A549 (cell line): ENCODE measurements around the gene FAM174B. TPM values are rescaled to one million over a fixed set of nuclear protein-coding genes. Genes with fewer than 3 reads are reported as not detected.
A peak's percentile ranks its signal among the peaks of the same experiment; 100 is the strongest.

Source experiments
- ATAC-seq, 2 experiments: fragments of 200-7000 bp in 1 of 2; fragments of >200 bp in 1 of 2; cut with Nextera tagmentation in 1 of 2; cut with Tn5 transposase in 1 of 2; 3 replicates each; pipeline versions ENCODE4 v1.8.0 to v1.9.1; 2018 to 2020; ENCODE audit warnings: mild to moderate bottlenecking in 1 of 2, moderate library complexity in 1 of 2
- CTCF ChIA-PET: fragments of 300-600 bp; sonication (Branson Sonifier 250); formaldehyde crosslinking; extraction: SDS; loops from one replicate; lab custom pipeline; 2021; ENCODE audit warnings: antibody characterized with exemption, inconsistent platforms; lab: Yijun Ruan, JAX
- POLR2A ChIA-PET: fragments of 350-600 bp; formaldehyde crosslinking; extraction: SDS; loops from one replicate; lab custom pipeline; 2021; ENCODE audit warnings: antibody characterized with exemption, inconsistent platforms; lab: Yijun Ruan, JAX
- DNase-seq, 2 experiments: peaks; one replicate each; pipeline versions ENCODE4 v3.0.0 to v3.0.0-alpha.2; 2011 to 2016; ENCODE audit warnings: low read depth in 1 of 2, low spot score in 1 of 2
- FAIRE-seq: peaks from 2 replicates; lab custom pipeline; 2011; peaks lifted over from hg19 to GRCh38; lab: Jason Lieb, UNC
- H3K27ac ChIP-seq, 2 experiments: fragments of >200 bp; sonication (Bioruptor Twin); formaldehyde crosslinking; 3 replicates each; pipeline ENCODE4 v1.5.1; 2016 to 2017
- H3K4me1 ChIP-seq: fragments of >200 bp; sonication (Bioruptor Twin); formaldehyde crosslinking; 3 replicates; pipeline ENCODE4 v1.6.1; 2016
- H3K4me2 ChIP-seq: fragments of >200 bp; sonication (Bioruptor Twin); formaldehyde crosslinking; 3 replicates; pipeline ENCODE4 v1.6.1; 2016
- H3K4me3 ChIP-seq: fragments of >200 bp; sonication (Bioruptor Twin); formaldehyde crosslinking; 3 replicates; pipeline ENCODE4 v1.5.1; 2016
- H3K9me3 ChIP-seq: fragments of >200 bp; sonication (Bioruptor Twin); formaldehyde crosslinking; 3 replicates; pipeline ENCODE4 v1.6.1; 2016
- CHD2 ChIP-seq: fragments of 150-350 bp; IDR thresholded peaks from 2 replicates; pipeline ENCODE4 v1.6.1; 2014; ENCODE audit warnings: low read length; ENCODE audit not compliant: partially characterized antibody
- EHF ChIP-seq: fragments of 250-450 bp; sonication (Bioruptor Pico); IDR thresholded peaks from 2 replicates; pipeline ENCODE4 v1.5.0; 2020; ENCODE audit warnings: mild to moderate bottlenecking
- ESRRA ChIP-seq: fragments of 150-350 bp; IDR thresholded peaks from 2 replicates; pipeline ENCODE4 v1.6.1; 2014; ENCODE audit warnings: mild to moderate bottlenecking, low read length, borderline replicate concordance
- FOSB ChIP-seq: fragments of 250-450 bp; sonication (Bioruptor Pico); IDR thresholded peaks from 2 replicates; pipeline ENCODE4 v1.5.0; 2020; ENCODE audit warnings: mild to moderate bottlenecking, moderate library complexity
- HOXA7 ChIP-seq: fragments of 250-450 bp; sonication (Bioruptor Pico); IDR thresholded peaks from 2 replicates; pipeline ENCODE4 v1.5.0; 2020; ENCODE audit warnings: mild to moderate bottlenecking, moderate library complexity
- HOXB13 ChIP-seq: fragments of 250-450 bp; sonication (Bioruptor Pico); IDR thresholded peaks from 2 replicates; pipeline ENCODE4 v1.5.0; 2020; ENCODE audit warnings: low read depth, mild to moderate bottlenecking, moderate library complexity
- JUNB ChIP-seq: fragments of >200 bp; sonication (Bioruptor Twin); formaldehyde crosslinking; IDR thresholded peaks from 2 replicates; pipeline ENCODE4 v1.6.1; 2016
- MAFK ChIP-seq: fragments of 450-650 bp; IDR thresholded peaks from 2 replicates; pipeline ENCODE4 v1.6.1; 2014; ENCODE audit not compliant: partially characterized antibody
- MYC ChIP-seq: IDR thresholded peaks from 2 replicates; pipeline ENCODE4 v1.6.1; 2012; ENCODE audit warnings: mild to moderate bottlenecking, inconsistent platforms, low read length, improper control_type of control experiment, borderline replicate concordance
- NFE2L2 ChIP-seq: fragments of 150-350 bp; conservative IDR thresholded peaks from 2 replicates; pipeline ENCODE4 v1.6.1; 2014; ENCODE audit warnings: low read length
- NPAS2 ChIP-seq: fragments of 250-450 bp; sonication (Bioruptor Pico); IDR thresholded peaks from 2 replicates; pipeline ENCODE4 v1.8.0; 2022; ENCODE audit warnings: mild to moderate bottlenecking, moderate library complexity, borderline replicate concordance
- PHF8 ChIP-seq: fragments of 200-600 bp; sonication (generic); IDR thresholded peaks from 2 replicates; pipeline ENCODE4 v1.6.1; 2016; ENCODE audit warnings: low read depth, mild to moderate bottlenecking, antibody characterized with exemption, moderate library complexity, borderline replicate concordance
- RAD21 ChIP-seq, 2 experiments: fragments of >200 bp in 1 of 2; sonication (Bioruptor Twin) in 1 of 2; formaldehyde crosslinking in 1 of 2; IDR thresholded peaks in 1 of 2; conservative IDR thresholded peaks in 1 of 2; 2 replicates in 1 of 2; 3 replicates in 1 of 2; pipeline ENCODE4 v1.6.1; 2012 to 2018; ENCODE audit warnings: inconsistent platforms in 1 of 2
- RFX5 ChIP-seq: fragments of 450-650 bp; IDR thresholded peaks from 2 replicates; pipeline ENCODE4 v1.7.1; 2014; ENCODE audit warnings: antibody characterized with exemption, mild to moderate bottlenecking, moderate library complexity
- RNF2 ChIP-seq: fragments of 200-600 bp; sonication (generic); IDR thresholded peaks from 2 replicates; pipeline ENCODE4 v1.6.1; 2016; ENCODE audit warnings: low read depth, mild to moderate bottlenecking, antibody characterized with exemption, moderate library complexity, borderline replicate concordance
- SREBF2 ChIP-seq: fragments of 450-650 bp; IDR thresholded peaks from 2 replicates; pipeline ENCODE4 v1.6.1; 2014; ENCODE audit warnings: mild to moderate bottlenecking, moderate library complexity
- ZC3H11A ChIP-seq: fragments of 450-650 bp; IDR thresholded peaks from 2 replicates; pipeline ENCODE4 v1.6.1; 2014; ENCODE audit warnings: antibody characterized with exemption, mild to moderate bottlenecking
- ZNF302 ChIP-seq: fragments of 250-450 bp; sonication (Bioruptor Pico); IDR thresholded peaks from 2 replicates; pipeline ENCODE4 v1.9.0; 2021; ENCODE audit warnings: inconsistent platforms, mild to moderate bottlenecking, moderate library complexity
- ZSCAN20 ChIP-seq: fragments of 250-450 bp; sonication (Bioruptor Pico); IDR thresholded peaks from 2 replicates; pipeline ENCODE4 v1.8.0; 2022; ENCODE audit warnings: mild to moderate bottlenecking, moderate library complexity
- WGBS: methylation state at CpG from one replicate; pipeline ENCODE4 v1.1.6; 2017; ENCODE audit errors: missing lambda C conversion rate; 5-methylcytosine and 5-hydroxymethylcytosine counted together
- polyA plus RNA-seq, 4 experiments: library from polyadenylated mRNA; depleted of rRNA in 3 of 4; stranded (reverse); fragments of >200 nt; fragmentation: RNase III in 1 of 4; extraction: RNeasy Plus Mini Kit Qiagen cat#74134 plus additional on column Dnase treatment in 1 of 4; gene quantifications; 2 replicates in 3 of 4; 3 replicates in 1 of 4; pipeline ENCODE4 v1.2.3, GENCODE V29; 2011 to 2017
- TF ChIP-seq, protein P1 (sequence below): fragments of >200 bp; sonication (Bioruptor Twin); formaldehyde crosslinking; IDR thresholded peaks from 3 replicates; pipeline ENCODE4 v1.6.1; 2016
- TF ChIP-seq, protein P2 (sequence below): IDR thresholded peaks from 2 replicates; pipeline ENCODE4 v1.6.1; 2012; ENCODE audit warnings: low read depth, borderline replicate concordance
- TF ChIP-seq, protein P3 (sequence below): fragments of >200 bp; sonication (Bioruptor Twin); formaldehyde crosslinking; IDR thresholded peaks from 3 replicates; pipeline ENCODE4 v1.5.1; 2016

Gene FAM174B
- polyA plus RNA-seq, 2 of the 4 experiments (the other 2 are of a cell fraction): 4.6 to 13.9 TPM

DNA sequence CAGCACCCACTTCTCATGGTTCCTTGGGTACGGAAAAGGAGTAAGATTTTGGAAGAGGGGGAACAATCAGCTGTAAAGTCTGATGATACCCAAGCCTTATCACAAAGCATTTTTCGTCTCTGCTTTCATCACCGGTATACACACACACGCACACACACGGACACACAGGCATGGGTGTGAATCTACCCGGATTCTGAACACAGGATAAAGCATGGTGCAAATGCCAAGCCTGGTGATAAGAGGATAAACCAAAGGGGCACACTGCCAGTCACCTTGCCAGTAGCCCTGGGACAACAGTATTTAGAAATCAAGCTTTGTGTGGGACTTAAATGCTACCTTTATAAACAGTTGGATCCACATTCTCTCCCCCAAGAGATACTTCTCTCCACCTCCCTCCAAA lies 22.2 kb downstream of the FAM174B start:
- DNase-seq: no peak
- H3K9me3 ChIP-seq: no peaks in the 10 kb centered on the region
- FAIRE-seq: no peak
- peaks cover 5% of the 10 kb centered on the region; the same call in 2 of the 3 replicates for H3K4me1 ChIP-seq
- H3K4me3 ChIP-seq: no peak overlapping the region
- ChIA-PET CTCF (interaction anchor here (0.8 kb wide), 1 partner anchor 21 kb away, joined by 3 read pairs; no protein-coding TSS in a partner anchor), POLR2A (no interaction called here)
- ATAC-seq: no peak
- no peak overlapping the region for H3K4me2 ChIP-seq
- WGBS: 71% methylated on average over 6 of the region's 6 CpGs
- TF ChIP-seq ZSCAN20 (CRISPR knock-in tag) (no peak), NFE2L2 (no peak), RFX5 (no peak), HOXB13 (CRISPR knock-in tag) (no peak), JUNB (no peak), ZNF302 (CRISPR knock-in tag) (no peak), ESRRA (no peak), SREBF2 (no peak), RNF2 (no peak), NPAS2 (CRISPR knock-in tag) (no peak), EHF (CRISPR knock-in tag) (no peak)
- TF ChIP-seq, protein P1, sequence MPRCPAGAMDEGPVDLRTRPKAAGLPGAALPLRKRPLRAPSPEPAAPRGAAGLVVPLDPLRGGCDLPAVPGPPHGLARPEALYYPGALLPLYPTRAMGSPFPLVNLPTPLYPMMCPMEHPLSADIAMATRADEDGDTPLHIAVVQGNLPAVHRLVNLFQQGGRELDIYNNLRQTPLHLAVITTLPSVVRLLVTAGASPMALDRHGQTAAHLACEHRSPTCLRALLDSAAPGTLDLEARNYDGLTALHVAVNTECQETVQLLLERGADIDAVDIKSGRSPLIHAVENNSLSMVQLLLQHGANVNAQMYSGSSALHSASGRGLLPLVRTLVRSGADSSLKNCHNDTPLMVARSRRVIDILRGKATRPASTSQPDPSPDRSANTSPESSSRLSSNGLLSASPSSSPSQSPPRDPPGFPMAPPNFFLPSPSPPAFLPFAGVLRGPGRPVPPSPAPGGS: no peak
- TF ChIP-seq, protein P2, sequence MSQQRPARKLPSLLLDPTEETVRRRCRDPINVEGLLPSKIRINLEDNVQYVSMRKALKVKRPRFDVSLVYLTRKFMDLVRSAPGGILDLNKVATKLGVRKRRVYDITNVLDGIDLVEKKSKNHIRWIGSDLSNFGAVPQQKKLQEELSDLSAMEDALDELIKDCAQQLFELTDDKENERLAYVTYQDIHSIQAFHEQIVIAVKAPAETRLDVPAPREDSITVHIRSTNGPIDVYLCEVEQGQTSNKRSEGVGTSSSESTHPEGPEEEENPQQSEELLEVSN: no peak
- H3K27ac ChIP-seq: no peak overlapping the region

DNA sequence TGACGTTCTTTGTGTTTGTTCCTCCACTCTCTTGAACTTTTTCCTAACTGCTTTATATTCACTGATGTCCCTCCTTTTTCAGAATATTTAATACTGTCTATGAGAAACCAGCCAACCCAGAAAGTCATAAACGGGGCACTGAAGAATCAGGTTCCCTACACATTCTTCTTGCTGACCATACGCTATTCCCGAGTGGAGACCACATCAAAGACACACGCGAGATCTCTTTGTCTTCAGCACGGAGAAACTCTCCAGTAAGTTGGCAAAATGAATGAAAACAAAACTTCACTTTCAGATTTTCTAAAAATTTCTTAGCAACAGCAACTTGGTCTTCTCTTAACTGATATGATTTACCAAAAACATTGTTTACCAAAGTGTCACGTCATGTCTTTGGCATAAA lies 22.6 kb downstream of the FAM174B start:
- ATAC-seq (no peak), DNase-seq (no peak), FAIRE-seq (no peak)
- 77% methylated on average over 8 of the region's 8 CpGs for WGBS
- Histone ChIP-seq H3K4me2 (no peak overlapping the region), H3K4me1 (peaks cover 1% of the 10 kb centered on the region; the same call in 2 of the 3 replicates), H3K27ac (no peak overlapping the region), H3K4me3 (no peak overlapping the region), H3K9me3 (no peaks in the 10 kb centered on the region)
- CTCF ChIA-PET: no interaction called here
- POLR2A ChIA-PET: no interaction called here
- TF ChIP-seq CHD2: no peak

DNA sequence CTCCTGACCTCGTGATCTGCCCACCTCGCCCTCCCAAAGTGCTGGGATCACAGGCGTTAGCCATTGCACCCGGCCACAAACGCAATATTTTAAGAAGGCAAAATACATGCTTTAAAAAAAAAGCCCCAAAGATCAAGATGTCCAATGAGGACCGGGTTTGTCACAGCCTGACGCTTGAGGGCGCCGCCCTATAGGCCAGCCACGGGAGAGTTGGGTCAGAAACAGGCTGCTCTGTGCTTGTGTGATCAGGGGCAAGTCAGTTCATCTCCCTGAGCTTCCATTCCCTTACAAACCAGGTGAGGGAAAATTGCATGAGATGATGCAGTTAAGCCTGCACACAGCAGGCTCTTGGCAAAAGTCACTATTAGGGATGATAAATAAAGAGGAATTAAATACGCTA lies 23.9 kb downstream of the FAM174B start:
- Histone ChIP-seq H3K4me2 (no peak overlapping the region), H3K27ac (no peak overlapping the region), H3K9me3 (no peaks in the 10 kb centered on the region), H3K4me1 (no peaks in the 10 kb centered on the region), H3K4me3 (no peak overlapping the region)
- ATAC-seq (peak; percentile 52 to 66; a peak in 4 of 6 replicates), FAIRE-seq (no peak)
- CTCF ChIA-PET: no interaction called here
- 41% methylated on average over 11 of the region's 11 CpGs for WGBS
- TF ChIP-seq PHF8 (no peak), EHF (CRISPR knock-in tag) (no peak), RAD21 (conservative IDR thresholded peaks at IDR 0.05 in 1 of 2, IDR thresholded peaks at IDR 0.05 in 1 of 2) (no peak), FOSB (no peak), HOXA7 (CRISPR knock-in tag) (no peak), MAFK (no peak), ZC3H11A (no peak), CHD2 (no peak), MYC (no peak)
- TF ChIP-seq, protein P3, sequence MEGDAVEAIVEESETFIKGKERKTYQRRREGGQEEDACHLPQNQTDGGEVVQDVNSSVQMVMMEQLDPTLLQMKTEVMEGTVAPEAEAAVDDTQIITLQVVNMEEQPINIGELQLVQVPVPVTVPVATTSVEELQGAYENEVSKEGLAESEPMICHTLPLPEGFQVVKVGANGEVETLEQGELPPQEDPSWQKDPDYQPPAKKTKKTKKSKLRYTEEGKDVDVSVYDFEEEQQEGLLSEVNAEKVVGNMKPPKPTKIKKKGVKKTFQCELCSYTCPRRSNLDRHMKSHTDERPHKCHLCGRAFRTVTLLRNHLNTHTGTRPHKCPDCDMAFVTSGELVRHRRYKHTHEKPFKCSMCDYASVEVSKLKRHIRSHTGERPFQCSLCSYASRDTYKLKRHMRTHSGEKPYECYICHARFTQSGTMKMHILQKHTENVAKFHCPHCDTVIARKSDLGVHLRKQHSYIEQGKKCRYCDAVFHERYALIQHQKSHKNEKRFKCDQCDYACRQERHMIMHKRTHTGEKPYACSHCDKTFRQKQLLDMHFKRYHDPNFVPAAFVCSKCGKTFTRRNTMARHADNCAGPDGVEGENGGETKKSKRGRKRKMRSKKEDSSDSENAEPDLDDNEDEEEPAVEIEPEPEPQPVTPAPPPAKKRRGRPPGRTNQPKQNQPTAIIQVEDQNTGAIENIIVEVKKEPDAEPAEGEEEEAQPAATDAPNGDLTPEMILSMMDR: no peak
- TF ChIP-seq, all 56 proteins: peak for 0
- DNase-seq: no peak
- POLR2A ChIA-PET: no interaction called here
